Measurements from ENCODE around the gene PARD6G. TPM values are rescaled to one million over a fixed set of nuclear protein-coding genes. Genes with fewer than 3 reads are reported as not detected.
A peak's percentile ranks its signal among the peaks of the same experiment; 100 is the strongest.
"Not testable (repeated sequence)": the region's sequence is repeated elsewhere in the genome, so short reads cannot be mapped to it uniquely, and the experiment has no call there.

Gene PARD6G
- total RNA-seq, 2 donors from 2014 or later = not detected

DNA sequence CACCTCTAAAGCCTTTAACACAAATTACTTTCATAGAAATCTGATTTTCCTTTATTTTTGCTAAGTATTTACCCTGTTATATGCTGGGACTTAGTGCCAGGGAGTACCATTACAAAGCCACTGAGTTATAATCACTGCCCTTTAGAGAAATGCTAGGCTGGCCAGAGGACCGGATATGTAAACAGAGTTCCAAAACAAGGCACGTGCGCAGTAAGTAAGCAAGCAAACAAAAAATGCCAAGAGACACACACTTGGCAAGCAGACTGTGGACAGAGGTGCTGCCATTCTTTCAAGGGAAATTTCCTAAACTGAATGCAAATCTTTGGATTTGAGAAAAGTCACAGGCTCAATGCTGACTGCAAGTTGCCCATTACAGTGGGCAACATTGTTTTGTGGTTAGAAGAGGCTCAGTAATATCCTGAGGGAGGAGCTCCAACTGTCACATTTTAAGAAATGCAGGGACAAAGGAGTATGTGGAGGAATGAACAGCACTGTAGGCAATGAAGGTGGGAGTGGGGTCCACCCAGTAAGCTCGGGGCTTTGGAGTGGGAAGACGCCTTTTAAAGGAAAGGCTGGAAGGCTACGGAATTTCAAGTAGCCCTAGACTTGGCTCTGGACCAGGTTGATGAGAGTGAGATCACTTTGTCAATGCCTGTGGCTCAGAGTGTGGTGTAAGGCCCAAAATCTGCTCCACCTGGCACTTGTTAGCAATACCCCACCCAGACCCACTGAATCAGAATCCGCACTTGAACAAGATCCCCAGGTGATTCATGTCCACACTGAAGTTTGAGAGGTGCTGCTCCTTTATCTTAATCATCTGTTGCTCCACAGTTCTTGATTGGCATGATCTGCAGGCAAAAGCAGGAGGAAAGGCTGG lies 2.1 kb upstream of the PARD6G start:
- Mint-ChIP-seq H3K27me3 (ENCODE audit: low read depth) (peaks cover 52% of the 10 kb centered on the region), H3K36me3 (ENCODE audit: insufficient read depth in 2 of 2) (no peaks in the 10 kb centered on the region), H3K27ac (no peak overlapping the region), H3K4me1 (ENCODE audit: low read depth) (peaks cover 5% of the 10 kb centered on the region), H3K9me3 (no peaks in the 10 kb centered on the region), H3K4me3 (no peak overlapping the region)
- ATAC-seq (replicated peaks in 1 of 2) = no peak
- no peak for DNase-seq

DNA sequence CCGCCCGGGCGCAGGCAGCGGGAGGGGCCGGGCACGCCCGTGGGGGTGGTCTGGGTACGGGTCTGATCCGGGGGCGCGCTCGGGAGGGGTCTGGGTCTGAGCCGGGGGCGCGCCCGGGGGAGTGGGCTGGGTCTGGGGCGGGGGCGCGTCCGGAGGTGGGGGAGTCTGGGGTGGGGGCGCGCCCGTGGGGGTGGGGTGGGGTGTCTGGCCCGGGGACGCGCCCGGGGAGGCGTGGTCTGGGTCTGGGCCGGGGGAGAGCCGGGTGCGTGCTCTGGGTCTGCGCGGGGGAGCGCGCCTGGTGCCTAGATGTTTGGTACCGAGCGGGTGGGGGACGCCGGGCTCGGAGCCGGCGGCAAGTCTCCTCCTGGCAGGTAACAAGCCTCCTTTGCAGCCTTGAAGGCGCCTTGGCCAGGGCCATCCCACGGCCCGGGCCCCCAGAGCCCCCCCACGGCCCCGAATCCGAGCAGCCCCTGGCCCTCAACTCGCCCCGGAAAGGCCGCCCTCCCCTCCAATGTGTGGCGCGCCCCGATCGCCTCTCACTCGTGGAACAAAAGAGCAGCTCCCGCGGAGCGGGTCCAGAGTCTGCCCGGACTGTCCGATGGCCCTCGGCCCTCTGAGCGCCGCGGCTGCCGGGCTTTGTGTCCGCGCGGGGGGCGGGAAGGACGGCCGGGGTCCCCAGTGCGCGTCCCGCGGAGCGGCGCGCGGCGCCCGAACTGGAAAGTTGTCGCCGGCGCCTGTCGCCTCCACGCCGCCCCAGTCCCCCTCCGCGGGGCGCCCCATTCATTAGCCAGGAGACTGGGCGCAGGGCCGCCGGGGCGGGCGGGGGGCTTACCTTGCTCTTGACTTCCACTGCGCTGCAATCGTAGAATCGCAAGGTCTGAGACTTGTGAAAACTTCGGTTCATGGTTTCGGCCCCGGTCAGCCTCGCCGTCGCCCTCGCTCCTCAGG lies 595 bp downstream of the PARD6G start:
- ATAC-seq (replicated peaks in 1 of 2) = peak; percentile 27 to 37
- H3K4me1 Mint-ChIP-seq (ENCODE audit: low read depth) = peaks cover 5% of the 10 kb centered on the region
- H3K36me3 Mint-ChIP-seq (ENCODE audit: insufficient read depth in 2 of 2) = no peaks in the 10 kb centered on the region
- peaks cover 68% of the 10 kb centered on the region for H3K27me3 Mint-ChIP-seq (ENCODE audit: low read depth)
- no peak overlapping the region for H3K27ac Mint-ChIP-seq
- no peak for DNase-seq
- no peaks in the 10 kb centered on the region for H3K9me3 Mint-ChIP-seq
- peak overlapping the region; percentile 21 to 73 for H3K4me3 Mint-ChIP-seq

GRCh38 chr18:80245781-80246444 lies 1.4 kb downstream of the PARD6G start:
- Mint-ChIP-seq H3K4me1 (ENCODE audit: low read depth) (peaks cover 5% of the 10 kb centered on the region), H3K9me3 (no peaks in the 10 kb centered on the region), H3K36me3 (ENCODE audit: insufficient read depth in 2 of 2) (no peaks in the 10 kb centered on the region), H3K27me3 (ENCODE audit: low read depth) (peaks cover 70% of the 10 kb centered on the region), H3K27ac (no peak overlapping the region), H3K4me3 (peak overlapping the region; percentile 62 to 73)
- ATAC-seq (replicated peaks in 1 of 2) (no peak), DNase-seq (no peak)

DNA sequence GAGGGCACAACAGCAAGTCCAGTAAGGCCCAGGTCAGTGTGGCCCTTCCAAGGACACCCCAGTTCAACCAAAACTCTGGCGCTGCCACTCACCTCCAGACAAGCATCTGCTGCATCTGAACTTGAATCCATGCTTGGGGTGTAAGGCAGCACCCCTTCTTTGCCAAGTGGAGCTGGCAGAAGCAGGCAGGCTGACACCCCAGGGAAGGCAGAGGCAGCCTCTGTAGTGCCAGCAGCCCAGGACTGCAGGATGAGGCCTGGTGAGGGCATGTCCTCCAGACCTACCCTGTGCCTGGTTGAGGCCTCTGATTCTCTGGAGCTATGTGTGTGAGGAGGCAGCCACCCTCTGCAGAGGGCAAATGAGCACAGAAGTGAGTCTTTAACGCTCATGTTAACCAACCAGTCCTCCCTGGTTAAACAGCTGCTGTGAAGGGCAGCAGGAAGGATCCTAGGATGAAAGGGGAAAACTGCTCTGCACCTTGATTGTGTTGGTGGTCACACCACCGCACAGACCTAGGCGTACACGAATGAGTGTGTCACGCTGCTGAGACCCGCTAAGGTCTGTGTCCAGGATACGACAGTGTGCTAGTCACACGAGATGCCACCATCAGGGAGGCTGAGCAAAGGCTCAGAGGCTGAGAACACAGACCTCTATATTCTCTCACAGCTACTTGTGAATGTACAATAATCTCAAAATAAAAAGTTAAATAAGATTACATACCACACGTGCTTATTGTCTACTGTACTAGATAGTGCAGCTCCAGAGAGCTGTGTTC lies 2.2 kb downstream of the PARD6G start:
- H3K4me3 Mint-ChIP-seq = peak overlapping the region; percentile 62 to 73
- DNase-seq = no peak
- H3K27me3 Mint-ChIP-seq (ENCODE audit: low read depth) = peaks cover 71% of the 10 kb centered on the region
- peak in 1 of 2 donors; percentile 26 for ATAC-seq (replicated peaks in 1 of 2)
- H3K36me3 Mint-ChIP-seq (ENCODE audit: insufficient read depth in 2 of 2) = no peaks in the 10 kb centered on the region
- H3K4me1 Mint-ChIP-seq (ENCODE audit: low read depth) = peaks cover 5% of the 10 kb centered on the region
- no peaks in the 10 kb centered on the region for H3K9me3 Mint-ChIP-seq
- H3K27ac Mint-ChIP-seq = no peak overlapping the region

DNA sequence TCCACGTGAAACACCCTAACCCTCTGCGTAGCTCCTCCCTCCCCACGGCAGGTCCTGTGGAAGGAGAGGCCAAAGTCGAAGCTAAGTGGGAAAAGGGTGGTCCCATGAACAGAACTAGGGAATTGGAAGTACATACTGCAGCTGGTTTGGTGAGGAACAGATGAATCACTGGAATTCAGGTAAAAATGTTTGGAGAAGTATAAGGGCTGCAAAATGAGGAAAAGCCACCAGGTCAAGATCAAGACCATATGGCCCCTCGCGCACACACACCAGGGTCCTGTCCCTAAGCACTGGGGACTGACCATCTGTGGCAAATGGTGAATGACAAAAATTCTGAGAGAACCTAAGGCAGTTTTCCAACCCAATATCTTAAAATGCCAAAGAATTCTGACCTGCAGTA lies 3.1 kb downstream of the PARD6G start:
- no peak overlapping the region for H3K27ac Mint-ChIP-seq

GRCh38 chr18:80243204-80243603 lies 4.1 kb downstream of the PARD6G start:
- H3K36me3 Mint-ChIP-seq (ENCODE audit: insufficient read depth in 2 of 2) = no peaks in the 10 kb centered on the region
- DNase-seq (no peak), ATAC-seq (replicated peaks in 1 of 2) (no peak)
- peaks cover 62% of the 10 kb centered on the region for H3K27me3 Mint-ChIP-seq (ENCODE audit: low read depth)
- H3K4me1 Mint-ChIP-seq (ENCODE audit: low read depth) = peaks cover 5% of the 10 kb centered on the region
- H3K4me3 Mint-ChIP-seq = no peak overlapping the region
- no peaks in the 10 kb centered on the region for H3K9me3 Mint-ChIP-seq
- H3K27ac Mint-ChIP-seq = no peak overlapping the region

More for the DNA sequence above, 3.1 kb downstream of the PARD6G start:
- no peak overlapping the region for H3K4me3 Mint-ChIP-seq
- H3K4me1 Mint-ChIP-seq (ENCODE audit: low read depth) = peaks cover 5% of the 10 kb centered on the region
- H3K36me3 Mint-ChIP-seq (ENCODE audit: insufficient read depth in 2 of 2) = no peaks in the 10 kb centered on the region
- DNase-seq (no peak), ATAC-seq (replicated peaks in 1 of 2) (no peak)
- no peaks in the 10 kb centered on the region for H3K9me3 Mint-ChIP-seq
- peaks cover 62% of the 10 kb centered on the region for H3K27me3 Mint-ChIP-seq (ENCODE audit: low read depth)

- H3K4me1 Mint-ChIP-seq (ENCODE audit: low read depth) = peaks cover 5% of the 10 kb centered on the region
- H3K9me3 Mint-ChIP-seq = no peaks in the 10 kb centered on the region
- H3K36me3 Mint-ChIP-seq (ENCODE audit: insufficient read depth in 2 of 2) = no peaks in the 10 kb centered on the region
- no peak overlapping the region for H3K27ac Mint-ChIP-seq
- peaks cover 65% of the 10 kb centered on the region for H3K27me3 Mint-ChIP-seq (ENCODE audit: low read depth)
- no peak for DNase-seq
- no peak overlapping the region for H3K4me3 Mint-ChIP-seq
- ATAC-seq (replicated peaks in 1 of 2) = no peak
These were observed 5.2 kb downstream of the PARD6G start for GRCh38 chr18:80241919-80242777.

DNA sequence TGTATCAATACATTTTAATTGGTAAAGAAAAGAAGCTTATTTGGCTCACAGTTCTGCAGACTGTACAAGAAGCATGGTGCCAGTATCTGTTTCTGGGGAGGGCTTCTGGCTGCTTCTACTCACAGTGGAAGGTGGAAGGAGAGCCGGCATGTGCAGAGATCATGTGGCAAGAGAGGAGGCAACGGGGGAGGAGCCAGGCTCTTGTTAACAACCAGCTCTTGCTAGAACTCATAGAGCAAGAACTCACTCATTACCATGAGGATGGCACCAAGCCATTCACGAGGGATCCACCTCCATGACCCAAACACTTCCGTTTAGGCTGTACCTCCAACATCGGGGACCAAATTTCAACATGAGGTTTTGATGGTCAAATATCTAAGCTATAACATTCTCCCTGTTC lies 7.5 kb downstream of the PARD6G start:
- Mint-ChIP-seq H3K36me3 (ENCODE audit: insufficient read depth in 2 of 2) (no peaks in the 10 kb centered on the region), H3K9me3 (peaks cover 0 to 2% of the 10 kb centered on the region in 2 donors), H3K27ac (no peak overlapping the region), H3K27me3 (ENCODE audit: low read depth) (peaks cover 74% of the 10 kb centered on the region), H3K4me3 (no peak overlapping the region), H3K4me1 (ENCODE audit: low read depth) (no peaks in the 10 kb centered on the region)
- ATAC-seq (replicated peaks in 1 of 2) (no peak), DNase-seq (no peak)

DNA sequence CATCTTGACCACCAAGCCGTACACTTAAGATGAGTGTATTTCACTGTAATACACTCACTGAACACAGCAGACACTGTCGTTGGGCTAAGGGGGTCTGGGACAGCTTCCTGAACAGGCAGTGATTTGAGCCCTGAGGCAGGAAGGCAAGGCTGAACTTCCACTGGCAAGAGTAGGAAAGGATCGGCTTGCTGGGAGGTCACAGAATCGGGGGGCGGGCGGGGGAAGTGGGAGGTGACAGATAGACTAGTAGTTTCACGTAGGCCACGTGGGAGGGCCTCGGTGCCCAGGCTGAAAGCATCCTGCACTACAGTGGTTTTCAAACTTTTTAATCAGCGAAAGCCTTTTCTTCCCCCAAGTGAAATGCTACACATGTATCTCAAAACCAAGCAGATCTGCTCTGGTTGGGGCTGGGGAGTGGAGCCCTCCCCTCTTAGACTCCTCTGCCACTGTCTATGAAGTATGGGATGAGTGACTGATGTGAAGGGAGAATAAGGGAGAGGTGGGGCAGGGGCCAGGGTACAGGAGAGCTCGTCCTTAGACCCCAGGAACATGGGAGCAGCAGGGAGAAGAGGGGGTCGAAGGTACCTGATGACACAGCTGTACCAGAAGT lies 8.6 kb downstream of the PARD6G start:
- Mint-ChIP-seq H3K27ac (no peak overlapping the region), H3K4me1 (ENCODE audit: low read depth) (no peaks in the 10 kb centered on the region), H3K36me3 (ENCODE audit: insufficient read depth in 2 of 2) (no peaks in the 10 kb centered on the region), H3K4me3 (no peak overlapping the region), H3K9me3 (peaks cover 0 to 2% of the 10 kb centered on the region in 2 donors), H3K27me3 (ENCODE audit: low read depth) (peaks cover 66% of the 10 kb centered on the region)
- DNase-seq = no peak
- no peak for ATAC-seq (replicated peaks in 1 of 2)

- not testable (repeated sequence) for H3K4me3 Mint-ChIP-seq; DNase-seq; H3K36me3 Mint-ChIP-seq (ENCODE audit: insufficient read depth in 2 of 2); H3K9me3 Mint-ChIP-seq; H3K4me1 Mint-ChIP-seq (ENCODE audit: low read depth); ATAC-seq (replicated peaks in 1 of 2); H3K27ac Mint-ChIP-seq
- H3K27me3 Mint-ChIP-seq (ENCODE audit: low read depth) = peaks cover 56% of the 10 kb centered on the region
These were observed 9.8 kb downstream of the PARD6G start for GRCh38 chr18:80237519-80237918.

GRCh38 chr18:80234398-80234797 lies 12.9 kb downstream of the PARD6G start:
- ATAC-seq (replicated peaks in 1 of 2) (no peak), DNase-seq (no peak)
- Mint-ChIP-seq H3K36me3 (ENCODE audit: insufficient read depth in 2 of 2) (no peaks in the 10 kb centered on the region), H3K9me3 (peaks cover 0 to 2% of the 10 kb centered on the region in 2 donors), H3K27ac (no peak overlapping the region), H3K4me1 (ENCODE audit: low read depth) (no peaks in the 10 kb centered on the region), H3K27me3 (ENCODE audit: low read depth) (peaks cover 35% of the 10 kb centered on the region), H3K4me3 (no peak overlapping the region)
